Lower leg skin (tissue), 3 donors: Measurements from ENCODE around the gene TPP1.

ENCODE experiments used
- CTCF ChIP-seq, 3 donors: fragments of 450-650 bp; IDR thresholded peaks; one replicate each; pipeline ENCODE4 v1.5.1; 2016; ENCODE audit warnings: antibody characterized with exemption in 3 of 3, mild to moderate bottlenecking in 3 of 3, moderate library complexity in 2 of 3
- POLR2A ChIP-seq, 2 donors: fragments of 450-650 bp; IDR thresholded peaks; one replicate each; pipeline ENCODE4 v1.6.1; 2016 to 2017; ENCODE audit warnings: antibody characterized with exemption in 2 of 2, mild to moderate bottlenecking in 1 of 2, moderate library complexity in 1 of 2

- no peak for TF ChIP-seq CTCF (IDR thresholded peaks at IDR 0.05)
- no peak for TF ChIP-seq POLR2A (IDR thresholded peaks at IDR 0.05)
These were observed 7.9 kb upstream of the TPP1 start for GRCh38 chr11:6626971-6627761.
